CD8-positive, alpha-beta memory T cell (primary cell): ENCODE data around the gene NEGR1. TPM values are rescaled to one million over a fixed set of nuclear protein-coding genes. Genes with fewer than 3 reads are reported as not detected.

Source experiments
- CTCF ChIA-PET: fragments of 350-600 bp; sonication (Branson Sonifier 250); formaldehyde crosslinking; loops from one replicate; lab custom pipeline; 2021; ENCODE audit warnings: antibody characterized with exemption; lab: Charles Lee
- POLR2A ChIA-PET: fragments of 350-600 bp; sonication (Branson Sonifier 250); formaldehyde crosslinking; loops from one replicate; lab custom pipeline; 2021; ENCODE audit warnings: antibody characterized with exemption; lab: Charles Lee
- DNase-seq, 5 donors: peaks; one replicate each; pipeline versions ENCODE4 v3.0.0 to v3.0.0-alpha.2; 2020 to 2022; ENCODE audit warnings: mixed read lengths in 1 of 5
- H3K27ac ChIP-seq: one replicate; pipeline ENCODE4 v1.7.0; 2013; ENCODE audit warnings: low read depth, mild to moderate bottlenecking, low read length, moderate library complexity
- H3K27me3 ChIP-seq: 2 replicates; pipeline ENCODE4 v1.7.0; 2013; ENCODE audit warnings: low read length, mild to moderate bottlenecking; ENCODE audit not compliant: insufficient read depth, poor library complexity, severe bottlenecking
- H3K36me3 ChIP-seq: 2 replicates; pipeline ENCODE4 v1.7.0; 2013; ENCODE audit warnings: mild to moderate bottlenecking, low read length, moderate library complexity; ENCODE audit not compliant: insufficient read depth
- H3K4me1 ChIP-seq: 2 replicates; pipeline ENCODE4 v1.7.0; 2013; ENCODE audit warnings: mild to moderate bottlenecking, low read length, moderate library complexity; ENCODE audit not compliant: insufficient read depth
- H3K4me3 ChIP-seq: 2 replicates; pipeline ENCODE4 v1.7.0; 2013; ENCODE audit warnings: mild to moderate bottlenecking, low read length
- H3K9me3 ChIP-seq: 2 replicates; pipeline ENCODE4 v1.7.0; 2013; ENCODE audit warnings: mild to moderate bottlenecking, low read length
- H3K27ac Mint-ChIP-seq, 8 donors: one replicate each; pipeline ENCODE4 v1.8.0; 2020 to 2021; ENCODE audit warnings: mixed read lengths in 8 of 8, mild to moderate bottlenecking in 6 of 8, inconsistent platforms in 3 of 8, moderate library complexity in 3 of 8
- H3K27me3 Mint-ChIP-seq, 2 donors: one replicate each; pipeline ENCODE4 v1.8.0; 2020 to 2021; ENCODE audit warnings: mixed read lengths in 2 of 2, mild to moderate bottlenecking in 1 of 2, moderate library complexity in 1 of 2
- H3K36me3 Mint-ChIP-seq, 3 donors: one replicate each; pipeline ENCODE4 v1.8.0; 2020 to 2021; ENCODE audit warnings: mixed read lengths in 3 of 3, inconsistent platforms in 1 of 3, mild to moderate bottlenecking in 1 of 3
- H3K4me1 Mint-ChIP-seq, 3 donors: one replicate each; pipeline ENCODE4 v1.8.0; 2020 to 2021; ENCODE audit warnings: mixed read lengths in 3 of 3, inconsistent platforms in 1 of 3, mild to moderate bottlenecking in 1 of 3
- H3K4me3 Mint-ChIP-seq, 7 donors: one replicate each; pipeline ENCODE4 v1.8.0; 2020 to 2021; ENCODE audit warnings: mixed read lengths in 7 of 7, mild to moderate bottlenecking in 6 of 7, moderate library complexity in 4 of 7, inconsistent platforms in 2 of 7
- H3K9me3 Mint-ChIP-seq, 5 donors: one replicate each; pipeline ENCODE4 v1.8.0; 2020 to 2022; ENCODE audit warnings: mixed read lengths in 5 of 5, mild to moderate bottlenecking in 3 of 5, moderate library complexity in 2 of 5, inconsistent platforms in 1 of 5
- polyA plus RNA-seq: library from polyadenylated mRNA; unstranded; fragments of 300-500 nt; fragmentation: Illumina TruSeq; gene quantifications from one replicate; pipeline ENCODE4 v1.2.3, GENCODE V29; 2021
- total RNA-seq, 2 experiments: library from RNA; stranded (reverse); gene quantifications; one replicate each; pipeline ENCODE4 v1.2.3, GENCODE V29; 2021

Gene NEGR1
- total and polyA plus RNA-seq, 3 experiments from 2014 or later = not detected

- CTCF ChIA-PET = no interaction called here
- H3K36me3 Mint-ChIP-seq = no peaks in the 10 kb centered on the region
- POLR2A ChIA-PET = no interaction called here
These were observed 717.1 kb downstream of the NEGR1 start for GRCh38 chr1:71565262-71565661.

DNA sequence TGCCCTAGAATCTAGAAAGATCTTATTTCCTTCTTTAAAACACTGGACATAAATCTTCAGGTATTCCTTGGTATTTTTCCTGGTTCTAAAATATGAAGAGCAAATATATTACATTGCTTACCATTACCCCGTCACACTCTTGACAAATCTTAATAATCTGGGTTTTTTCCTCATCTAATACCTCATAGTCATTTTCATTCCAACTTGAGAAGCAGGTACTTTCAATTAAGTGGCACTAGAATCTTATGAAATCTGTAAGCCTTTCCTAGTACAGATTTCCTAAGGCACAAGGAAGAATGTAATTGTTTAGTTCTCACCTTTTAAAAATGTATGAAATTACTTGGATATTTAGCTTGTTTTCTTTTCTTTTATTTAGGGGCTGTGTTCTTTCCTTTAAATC lies 720.0 kb downstream of the NEGR1 start:
- no peak for DNase-seq
- Mint-ChIP-seq H3K27ac (no peak overlapping the region), H3K4me1 (no peaks in the 10 kb centered on the region), H3K27me3 (no peaks in the 10 kb centered on the region), H3K4me3 (no peak overlapping the region), H3K36me3 (no peaks in the 10 kb centered on the region), H3K9me3 (peaks cover 2 to 37% (median 5%) of the 10 kb centered on the region in 5 donors)
- no peaks in the 10 kb centered on the region for H3K27me3 ChIP-seq
- CTCF ChIA-PET = no interaction called here
- H3K36me3 ChIP-seq = no peaks in the 10 kb centered on the region
- H3K9me3 ChIP-seq = no peaks in the 10 kb centered on the region
- no peak overlapping the region for H3K27ac ChIP-seq
- H3K4me3 ChIP-seq = no peak overlapping the region
- no peaks in the 10 kb centered on the region for H3K4me1 ChIP-seq
- POLR2A ChIA-PET = no interaction called here

More at GRCh38 chr1:71565262-71565661, 717.1 kb downstream of the NEGR1 start:
- no peaks in the 10 kb centered on the region for H3K9me3 ChIP-seq
- H3K36me3 ChIP-seq = no peaks in the 10 kb centered on the region
- H3K27ac Mint-ChIP-seq = no peak overlapping the region
- H3K27me3 Mint-ChIP-seq = no peaks in the 10 kb centered on the region
- no peaks in the 10 kb centered on the region for H3K27me3 ChIP-seq
- H3K4me3 ChIP-seq = no peak overlapping the region
- no peak overlapping the region for H3K4me3 Mint-ChIP-seq
- H3K9me3 Mint-ChIP-seq = peaks cover 2 to 30% (median 3%) of the 10 kb centered on the region in 5 donors
- no peak for DNase-seq
- no peaks in the 10 kb centered on the region for H3K4me1 Mint-ChIP-seq
- no peaks in the 10 kb centered on the region for H3K4me1 ChIP-seq
- no peak overlapping the region for H3K27ac ChIP-seq

- Histone ChIP-seq H3K27me3 (no peaks in the 10 kb centered on the region), H3K4me1 (no peaks in the 10 kb centered on the region), H3K36me3 (no peaks in the 10 kb centered on the region), H3K27ac (no peak overlapping the region), H3K9me3 (no peaks in the 10 kb centered on the region), H3K4me3 (no peak overlapping the region)
- ChIA-PET CTCF (no interaction called here), POLR2A (no interaction called here)
- no peaks in the 10 kb centered on the region for H3K4me1 Mint-ChIP-seq
- H3K36me3 Mint-ChIP-seq = no peaks in the 10 kb centered on the region
- DNase-seq = no peak
- H3K27me3 Mint-ChIP-seq = no peaks in the 10 kb centered on the region
- H3K4me3 Mint-ChIP-seq = no peak overlapping the region
- no peak overlapping the region for H3K27ac Mint-ChIP-seq
- H3K9me3 Mint-ChIP-seq = peaks cover 2 to 37% (median 5%) of the 10 kb centered on the region in 5 donors
These were observed 720.6 kb downstream of the NEGR1 start for GRCh38 chr1:71561729-71562128.

- no peak overlapping the region for H3K27ac ChIP-seq
- ChIA-PET CTCF (no interaction called here), POLR2A (no interaction called here)
- no peaks in the 10 kb centered on the region for H3K36me3 Mint-ChIP-seq
- H3K4me1 Mint-ChIP-seq = no peaks in the 10 kb centered on the region
- H3K27ac Mint-ChIP-seq = no peak overlapping the region
- peaks cover 2 to 37% (median 5%) of the 10 kb centered on the region in 5 donors for H3K9me3 Mint-ChIP-seq
- H3K27me3 ChIP-seq = no peaks in the 10 kb centered on the region
- no peaks in the 10 kb centered on the region for H3K4me1 ChIP-seq
- no peaks in the 10 kb centered on the region for H3K36me3 ChIP-seq
- H3K4me3 Mint-ChIP-seq = no peak overlapping the region
- no peak overlapping the region for H3K4me3 ChIP-seq
- no peak for DNase-seq
- H3K9me3 ChIP-seq = no peaks in the 10 kb centered on the region
- no peaks in the 10 kb centered on the region for H3K27me3 Mint-ChIP-seq
These were observed 721.1 kb downstream of the NEGR1 start for GRCh38 chr1:71561206-71561605.

DNA sequence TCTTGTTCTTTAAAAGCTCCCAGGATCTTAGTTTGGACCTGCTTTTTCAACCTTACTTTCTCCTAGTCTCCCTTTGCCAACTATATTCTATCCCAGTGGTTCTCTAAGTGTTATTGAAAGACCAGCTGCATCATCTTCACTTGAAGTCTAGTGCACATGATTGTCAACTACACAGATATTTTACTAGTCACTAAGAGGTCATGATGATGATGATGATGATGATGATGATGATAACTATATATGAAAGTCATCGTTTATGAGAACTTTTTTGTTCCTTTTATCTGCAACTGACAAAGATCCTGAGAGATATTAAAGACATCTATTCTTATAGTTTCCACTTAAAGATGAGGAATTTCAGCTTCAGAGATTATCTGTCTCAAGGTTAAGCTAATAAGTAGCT lies 722.5 kb downstream of the NEGR1 start:
- no peaks in the 10 kb centered on the region for H3K36me3 Mint-ChIP-seq
- no peak overlapping the region for H3K27ac Mint-ChIP-seq
- no peaks in the 10 kb centered on the region for H3K4me1 ChIP-seq
- ChIA-PET POLR2A (no interaction called here), CTCF (no interaction called here)
- no peaks in the 10 kb centered on the region for H3K27me3 ChIP-seq
- H3K4me3 ChIP-seq = no peak overlapping the region
- H3K9me3 Mint-ChIP-seq = peaks cover 2 to 31% (median 4%) of the 10 kb centered on the region in 5 donors
- no peaks in the 10 kb centered on the region for H3K36me3 ChIP-seq
- H3K27ac ChIP-seq = no peak overlapping the region
- H3K27me3 Mint-ChIP-seq = no peaks in the 10 kb centered on the region
- DNase-seq = no peak
- no peak overlapping the region for H3K4me3 Mint-ChIP-seq
- no peaks in the 10 kb centered on the region for H3K9me3 ChIP-seq
- H3K4me1 Mint-ChIP-seq = no peaks in the 10 kb centered on the region

DNA sequence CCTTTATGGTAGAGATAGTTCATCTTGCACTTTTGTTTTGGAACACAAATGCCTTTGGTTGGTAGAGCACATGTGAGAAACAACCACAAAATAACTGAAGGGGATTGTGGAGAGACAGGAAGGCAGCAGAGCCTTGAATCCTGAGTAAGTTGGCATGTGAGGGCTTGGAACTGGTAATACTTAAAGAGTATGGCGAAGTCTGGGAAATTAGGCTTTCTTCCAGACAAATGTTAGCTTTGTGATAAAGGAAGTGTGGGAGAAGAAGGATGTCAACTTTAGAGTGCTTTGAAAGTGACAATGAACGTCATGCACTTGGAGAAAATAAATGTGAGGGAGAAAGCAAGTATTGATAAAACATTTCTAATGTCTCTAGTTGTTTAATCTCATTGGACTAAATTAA lies 725.2 kb downstream of the NEGR1 start:
- Mint-ChIP-seq H3K9me3 (peaks cover 2 to 14% (median 3%) of the 10 kb centered on the region in 5 donors), H3K27ac (no peak overlapping the region), H3K4me1 (no peaks in the 10 kb centered on the region), H3K36me3 (no peaks in the 10 kb centered on the region), H3K27me3 (no peaks in the 10 kb centered on the region), H3K4me3 (no peak overlapping the region)
- H3K27me3 ChIP-seq = no peaks in the 10 kb centered on the region
- POLR2A ChIA-PET = no interaction called here
- H3K9me3 ChIP-seq = no peaks in the 10 kb centered on the region
- CTCF ChIA-PET = no interaction called here
- no peak for DNase-seq
- no peaks in the 10 kb centered on the region for H3K4me1 ChIP-seq
- no peak overlapping the region for H3K27ac ChIP-seq
- H3K4me3 ChIP-seq = no peak overlapping the region
- H3K36me3 ChIP-seq = no peaks in the 10 kb centered on the region

DNA sequence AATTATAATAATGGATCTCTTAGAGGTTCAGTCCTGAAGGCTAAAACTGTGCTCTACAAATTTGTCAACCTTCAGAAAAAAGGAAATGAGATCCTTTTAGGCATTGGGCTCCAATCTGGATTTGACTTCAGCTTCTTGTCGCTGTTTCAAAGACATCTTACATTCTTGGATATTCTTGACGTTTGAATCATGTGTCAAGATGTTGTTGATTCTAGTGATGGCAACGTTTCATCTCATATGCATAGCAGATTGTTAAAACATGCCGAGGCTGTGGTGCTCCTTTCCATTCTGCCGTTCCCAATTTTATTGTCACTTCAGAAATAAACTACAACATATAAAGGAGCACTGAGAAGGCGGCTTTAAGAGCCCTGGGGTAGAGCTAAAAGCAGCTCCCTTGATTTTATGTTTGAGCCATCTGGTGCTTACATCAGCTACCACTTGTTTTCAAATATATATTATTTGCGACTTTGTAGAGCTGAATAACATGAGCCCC lies 733.9 kb downstream of the NEGR1 start:
- H3K4me3 ChIP-seq = no peak overlapping the region
- ChIA-PET POLR2A (no interaction called here), CTCF (no interaction called here)
- peaks cover 0 to 3% (median 0%) of the 10 kb centered on the region in 5 donors for H3K9me3 Mint-ChIP-seq
- no peaks in the 10 kb centered on the region for H3K27me3 ChIP-seq
- no peaks in the 10 kb centered on the region for H3K27me3 Mint-ChIP-seq
- no peaks in the 10 kb centered on the region for H3K36me3 Mint-ChIP-seq
- H3K4me1 Mint-ChIP-seq = no peaks in the 10 kb centered on the region
- no peak overlapping the region for H3K27ac ChIP-seq
- H3K36me3 ChIP-seq = no peaks in the 10 kb centered on the region
- no peak overlapping the region for H3K27ac Mint-ChIP-seq
- DNase-seq = no peak
- H3K9me3 ChIP-seq = no peaks in the 10 kb centered on the region
- no peaks in the 10 kb centered on the region for H3K4me1 ChIP-seq
- H3K4me3 Mint-ChIP-seq = no peak overlapping the region

GRCh38 chr1:71542155-71542554 lies 740.2 kb downstream of the NEGR1 start:
- Histone ChIP-seq H3K27ac (no peak overlapping the region), H3K4me1 (no peaks in the 10 kb centered on the region), H3K27me3 (no peaks in the 10 kb centered on the region), H3K36me3 (no peaks in the 10 kb centered on the region), H3K4me3 (no peak overlapping the region), H3K9me3 (no peaks in the 10 kb centered on the region)
- no peaks in the 10 kb centered on the region for H3K4me1 Mint-ChIP-seq
- no peak for DNase-seq
- peaks cover 0 to 9% (median 4%) of the 10 kb centered on the region in 5 donors for H3K9me3 Mint-ChIP-seq
- H3K4me3 Mint-ChIP-seq = no peak overlapping the region
- ChIA-PET POLR2A (no interaction called here), CTCF (no interaction called here)
- H3K36me3 Mint-ChIP-seq = no peaks in the 10 kb centered on the region
- no peak overlapping the region for H3K27ac Mint-ChIP-seq
- no peaks in the 10 kb centered on the region for H3K27me3 Mint-ChIP-seq

DNA sequence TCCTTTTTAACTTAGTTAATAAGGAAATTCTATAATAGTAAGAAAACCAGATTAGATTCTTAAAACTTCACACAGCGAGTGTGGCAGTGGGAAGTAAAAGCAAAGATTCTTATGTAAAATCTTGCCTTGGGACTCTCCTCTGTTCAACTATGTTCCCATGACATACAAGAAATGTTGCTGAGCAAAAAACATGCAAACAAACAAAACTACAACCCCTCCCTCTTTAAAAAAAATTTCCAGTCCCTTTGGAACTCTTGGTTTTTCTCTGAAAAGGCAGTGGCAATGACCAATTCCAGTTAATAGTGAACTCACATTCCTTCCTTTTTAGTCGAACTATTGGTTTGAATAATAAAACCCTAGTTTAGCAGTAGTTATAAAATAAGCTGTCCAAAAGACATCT lies 748.4 kb downstream of the NEGR1 start:
- H3K9me3 ChIP-seq = no peaks in the 10 kb centered on the region
- no peaks in the 10 kb centered on the region for H3K36me3 ChIP-seq
- H3K4me1 ChIP-seq = no peaks in the 10 kb centered on the region
- H3K27me3 Mint-ChIP-seq = no peaks in the 10 kb centered on the region
- no peak overlapping the region for H3K27ac Mint-ChIP-seq
- CTCF ChIA-PET = no interaction called here
- H3K27me3 ChIP-seq = no peaks in the 10 kb centered on the region
- H3K9me3 Mint-ChIP-seq = peaks cover 0 to 31% (median 0%) of the 10 kb centered on the region in 5 donors
- no peak overlapping the region for H3K4me3 ChIP-seq
- no peak overlapping the region for H3K27ac ChIP-seq
- POLR2A ChIA-PET = no interaction called here
- H3K4me1 Mint-ChIP-seq = no peaks in the 10 kb centered on the region
- no peak overlapping the region for H3K4me3 Mint-ChIP-seq
- no peaks in the 10 kb centered on the region for H3K36me3 Mint-ChIP-seq
- DNase-seq = no peak
